ENCODE data around the gene SOX18.

SOX18 gene

GRCh38 chr20:64029293-64030117 lies 19.9 kb downstream of the SOX18 start:
- Histone ChIP-seq H3K27me3 (ENCODE audit: insufficient read depth, low read length) (no peaks in the 10 kb centered on the region), H2AFZ (ENCODE audit: insufficient read depth, low read length, poor library complexity) (no peak overlapping the region), H3K18ac (ENCODE audit: low read length) (no peak overlapping the region), H2BK12ac (ENCODE audit: low read length) (no peak overlapping the region), H3K4ac (ENCODE audit: low read depth, low read length) (no peak overlapping the region), H3K79me1 (ENCODE audit: low read length) (peaks cover 4% of the 10 kb centered on the region), H3K14ac (ENCODE audit: low read length) (no peak overlapping the region), H2BK120ac (ENCODE audit: insufficient read depth, low read length, poor library complexity) (no peak overlapping the region), H4K8ac (ENCODE audit: low read depth, low read length) (no peak overlapping the region), H4K91ac (ENCODE audit: low read depth, low read length) (no peak overlapping the region), H3K23ac (ENCODE audit: low read length) (no peak overlapping the region), H2BK5ac (ENCODE audit: low read depth, low read length, poor library complexity) (no peak overlapping the region), H3K27ac (ENCODE audit: low read depth, low read length) (no peak overlapping the region), H4K12ac (ENCODE audit: low read depth, low read length) (no peak overlapping the region), H2AK5ac (ENCODE audit: low read length) (peak overlapping the region; percentile 16), H3K9ac (ENCODE audit: low read length) (no peak overlapping the region), H3K4me2 (ENCODE audit: low read length) (no peak overlapping the region), H3K4me3 (ENCODE audit: low read depth, low read length) (no peak overlapping the region), H3K4me1 (ENCODE audit: control insufficient read depth in 1 of 2, insufficient read depth in 2 of 2, low read length in 2 of 2) (peaks cover 11 to 19% of the 10 kb centered on the region in 2 experiments), H3K36me3 (ENCODE audit: control insufficient read depth in 1 of 2, insufficient read depth in 2 of 2, low read length in 2 of 2) (peaks cover 83% of the 10 kb centered on the region in 2 experiments), H3K9me3 (ENCODE audit: insufficient read depth, low read depth, low read length) (no peaks in the 10 kb centered on the region), H3K79me2 (ENCODE audit: control insufficient read depth, insufficient read depth, low read length, poor library complexity) (peaks cover 1% of the 10 kb centered on the region)
- DNase-seq, result no peak
- no CpG with 5 or more reads among the region's 38 CpGs for WGBS (ENCODE audit: extremely low coverage, insufficient coverage, insufficient read length)

- Histone ChIP-seq H2AFZ (ENCODE audit: insufficient read depth, low read length, poor library complexity) (no peak overlapping the region), H2BK5ac (ENCODE audit: low read depth, low read length, poor library complexity) (peak overlapping the region; percentile 43), H3K18ac (ENCODE audit: low read length) (peak overlapping the region; percentile 81), H3K14ac (ENCODE audit: low read length) (peak overlapping the region; percentile 44), H2AK5ac (ENCODE audit: low read length) (no peak overlapping the region), H3K79me2 (ENCODE audit: control insufficient read depth, insufficient read depth, low read length, poor library complexity) (peaks cover 1% of the 10 kb centered on the region), H3K9ac (ENCODE audit: low read length) (no peak overlapping the region), H3K4me2 (ENCODE audit: low read length) (peak overlapping the region; percentile 33), H3K79me1 (ENCODE audit: low read length) (peaks cover 4% of the 10 kb centered on the region), H3K4ac (ENCODE audit: low read depth, low read length) (no peak overlapping the region), H3K36me3 (ENCODE audit: control insufficient read depth in 1 of 2, insufficient read depth in 2 of 2, low read length in 2 of 2) (peaks cover 84 to 86% of the 10 kb centered on the region in 2 experiments), H2BK120ac (ENCODE audit: insufficient read depth, low read length, poor library complexity) (peak overlapping the region; percentile 60), H4K91ac (ENCODE audit: low read depth, low read length) (peak overlapping the region; percentile 67), H3K27ac (ENCODE audit: low read depth, low read length) (peak overlapping the region; percentile 85), H3K4me1 (ENCODE audit: control insufficient read depth in 1 of 2, insufficient read depth in 2 of 2, low read length in 2 of 2) (peaks cover 11 to 19% of the 10 kb centered on the region in 2 experiments), H3K23ac (ENCODE audit: low read length) (no peak overlapping the region), H2BK12ac (ENCODE audit: low read length) (peak overlapping the region; percentile 70), H4K8ac (ENCODE audit: low read depth, low read length) (peak overlapping the region; percentile 45), H4K12ac (ENCODE audit: low read depth, low read length) (no peak overlapping the region), H3K4me3 (ENCODE audit: low read depth, low read length) (no peak overlapping the region), H3K27me3 (ENCODE audit: insufficient read depth, low read length) (no peaks in the 10 kb centered on the region), H3K9me3 (ENCODE audit: insufficient read depth, low read depth, low read length) (no peaks in the 10 kb centered on the region)
- DNase-seq, result no peak
- no CpG with 5 or more reads among the region's 24 CpGs for WGBS (ENCODE audit: extremely low coverage, insufficient coverage, insufficient read length)
These were observed 21.3 kb downstream of the SOX18 start for GRCh38 chr20:64027981-64028685.

DNA sequence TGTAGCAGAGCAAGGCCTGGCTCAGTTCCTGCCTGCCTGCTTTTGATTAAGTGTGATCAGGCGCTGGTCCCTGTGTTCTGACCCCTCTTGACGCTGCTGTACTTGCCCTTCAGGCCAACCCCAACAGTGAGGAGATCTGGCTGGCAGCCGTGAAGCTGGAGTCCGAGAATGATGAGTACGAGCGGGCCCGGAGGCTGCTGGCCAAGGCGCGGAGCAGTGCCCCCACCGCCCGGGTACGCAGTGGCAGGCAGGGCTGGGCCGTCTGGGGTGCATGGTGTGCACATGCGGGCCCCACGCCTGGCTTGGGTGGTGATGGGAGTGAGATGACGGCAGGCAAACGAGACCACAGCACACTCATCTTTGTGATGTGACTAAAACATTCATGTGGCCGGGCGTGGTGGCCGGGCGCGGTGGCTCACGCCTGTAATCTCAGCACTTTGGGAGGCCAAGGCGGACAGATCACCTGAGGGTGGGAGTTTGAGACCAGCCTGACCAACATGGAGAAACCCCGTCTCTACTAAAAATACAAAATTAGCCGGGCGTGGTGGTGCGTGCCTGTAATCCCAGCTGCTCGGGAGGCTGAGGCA lies 23.5 kb downstream of the SOX18 start:
- H3K79me2 ChIP-seq (ENCODE audit: control insufficient read depth, insufficient read depth, low read length, poor library complexity), result peaks cover 1% of the 10 kb centered on the region
- no peak overlapping the region for H3K9ac ChIP-seq (ENCODE audit: low read length)
- no peak overlapping the region for H2AK5ac ChIP-seq (ENCODE audit: low read length)
- H3K23ac ChIP-seq (ENCODE audit: low read length), result no peak overlapping the region
- H3K4ac ChIP-seq (ENCODE audit: low read depth, low read length), result no peak overlapping the region
- no peak overlapping the region for H3K27ac ChIP-seq (ENCODE audit: low read depth, low read length)
- H4K91ac ChIP-seq (ENCODE audit: low read depth, low read length), result no peak overlapping the region
- no peak overlapping the region for H2AFZ ChIP-seq (ENCODE audit: insufficient read depth, low read length, poor library complexity)
- WGBS (ENCODE audit: extremely low coverage, insufficient coverage, insufficient read length), result no CpG with 5 or more reads among the region's 29 CpGs
- no peak overlapping the region for H3K18ac ChIP-seq (ENCODE audit: low read length)
- H2BK120ac ChIP-seq (ENCODE audit: insufficient read depth, low read length, poor library complexity), result no peak overlapping the region
- peaks cover 77 to 89% of the 10 kb centered on the region in 2 experiments for H3K36me3 ChIP-seq (ENCODE audit: control insufficient read depth in 1 of 2, insufficient read depth in 2 of 2, low read length in 2 of 2)
- no peak overlapping the region for H2BK5ac ChIP-seq (ENCODE audit: low read depth, low read length, poor library complexity)
- no peak overlapping the region for H3K4me3 ChIP-seq (ENCODE audit: low read depth, low read length)
- no peak overlapping the region for H4K8ac ChIP-seq (ENCODE audit: low read depth, low read length)
- H3K4me1 ChIP-seq (ENCODE audit: control insufficient read depth in 1 of 2, insufficient read depth in 2 of 2, low read length in 2 of 2), result peaks cover 11 to 19% of the 10 kb centered on the region in 2 experiments
- no peak overlapping the region for H3K14ac ChIP-seq (ENCODE audit: low read length)
- peaks cover 4% of the 10 kb centered on the region for H3K79me1 ChIP-seq (ENCODE audit: low read length)
- H2BK12ac ChIP-seq (ENCODE audit: low read length), result no peak overlapping the region
- no peak for DNase-seq
- H3K4me2 ChIP-seq (ENCODE audit: low read length), result no peak overlapping the region
- peaks cover 6% of the 10 kb centered on the region for H3K9me3 ChIP-seq (ENCODE audit: insufficient read depth, low read depth, low read length)
- H3K27me3 ChIP-seq (ENCODE audit: insufficient read depth, low read length), result no peaks in the 10 kb centered on the region
- no peak overlapping the region for H4K12ac ChIP-seq (ENCODE audit: low read depth, low read length)

DNA sequence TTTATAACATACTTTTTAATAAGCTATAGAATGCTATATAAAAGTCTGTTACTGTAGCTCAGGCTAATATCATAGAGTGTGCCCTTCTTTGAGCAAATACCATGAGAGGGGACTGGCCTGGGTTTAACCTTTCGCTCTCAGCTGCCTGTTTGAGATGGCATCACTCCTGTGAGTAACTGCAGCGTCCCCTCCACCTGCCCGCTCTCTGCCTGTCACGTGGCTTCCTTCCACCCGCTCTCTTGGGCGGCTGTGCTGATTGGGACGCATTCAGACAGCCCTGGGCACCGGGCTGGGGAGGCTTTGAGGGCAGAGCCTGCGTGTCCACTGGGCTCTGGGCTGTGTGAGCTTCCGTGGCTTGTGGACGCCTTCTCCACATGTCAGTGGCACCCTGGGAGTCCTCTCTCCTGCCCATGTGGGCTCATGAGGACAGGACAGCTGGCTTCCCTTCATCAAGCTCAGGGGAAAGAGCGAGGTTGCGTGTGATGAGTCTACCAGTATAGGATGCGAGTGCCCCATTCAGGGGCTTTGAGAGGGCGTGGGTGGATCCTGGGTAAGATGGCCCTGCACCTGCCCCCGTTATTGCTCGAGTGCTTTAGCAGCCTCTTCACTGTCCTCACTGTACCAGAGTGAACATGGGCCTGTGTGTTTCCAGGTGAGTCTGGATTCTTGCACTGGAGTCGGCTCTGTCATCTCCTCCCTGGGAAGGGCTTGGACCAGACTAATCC lies 24.2 kb downstream of the SOX18 start:
- H4K91ac ChIP-seq (ENCODE audit: low read depth, low read length), result no peak overlapping the region
- no peak overlapping the region for H2BK5ac ChIP-seq (ENCODE audit: low read depth, low read length, poor library complexity)
- peaks cover 1% of the 10 kb centered on the region for H3K79me2 ChIP-seq (ENCODE audit: control insufficient read depth, insufficient read depth, low read length, poor library complexity)
- no peak overlapping the region for H3K9ac ChIP-seq (ENCODE audit: low read length)
- no peak overlapping the region for H3K18ac ChIP-seq (ENCODE audit: low read length)
- H3K9me3 ChIP-seq (ENCODE audit: insufficient read depth, low read depth, low read length), result peaks cover 6% of the 10 kb centered on the region
- H3K36me3 ChIP-seq (ENCODE audit: control insufficient read depth in 1 of 2, insufficient read depth in 2 of 2, low read length in 2 of 2), result peaks cover 73 to 85% of the 10 kb centered on the region in 2 experiments
- no peak for DNase-seq
- no peak overlapping the region for H4K8ac ChIP-seq (ENCODE audit: low read depth, low read length)
- H2BK12ac ChIP-seq (ENCODE audit: low read length), result no peak overlapping the region
- H3K27ac ChIP-seq (ENCODE audit: low read depth, low read length), result no peak overlapping the region
- no peak overlapping the region for H3K14ac ChIP-seq (ENCODE audit: low read length)
- H2AFZ ChIP-seq (ENCODE audit: insufficient read depth, low read length, poor library complexity), result no peak overlapping the region
- H2BK120ac ChIP-seq (ENCODE audit: insufficient read depth, low read length, poor library complexity), result no peak overlapping the region
- no peak overlapping the region for H4K12ac ChIP-seq (ENCODE audit: low read depth, low read length)
- no CpG with 5 or more reads among the region's 18 CpGs for WGBS (ENCODE audit: extremely low coverage, insufficient coverage, insufficient read length)
- H3K23ac ChIP-seq (ENCODE audit: low read length), result no peak overlapping the region
- no peak overlapping the region for H2AK5ac ChIP-seq (ENCODE audit: low read length)
- peaks cover 4% of the 10 kb centered on the region for H3K79me1 ChIP-seq (ENCODE audit: low read length)
- H3K4me1 ChIP-seq (ENCODE audit: control insufficient read depth in 1 of 2, insufficient read depth in 2 of 2, low read length in 2 of 2), result peaks cover 11 to 19% of the 10 kb centered on the region in 2 experiments
- H3K4ac ChIP-seq (ENCODE audit: low read depth, low read length), result no peak overlapping the region
- H3K4me3 ChIP-seq (ENCODE audit: low read depth, low read length), result no peak overlapping the region
- no peaks in the 10 kb centered on the region for H3K27me3 ChIP-seq (ENCODE audit: insufficient read depth, low read length)
- no peak overlapping the region for H3K4me2 ChIP-seq (ENCODE audit: low read length)

Data from trophoblast cell (in vitro differentiated cells and primary cell).